Gastrocnemius medialis (tissue), 4 donors: ENCODE results near the gene AHCTF1. TPM values are rescaled to one million over a fixed set of nuclear protein-coding genes. Genes with fewer than 3 reads are reported as not detected.

Experiments used
- ATAC-seq, 2 donors: fragments of 150-250 bp; one replicate each; pipeline ENCODE4 v1.9.1; 2016
- DNase-seq, 2 donors: peaks; one replicate each; pipeline ENCODE4 v3.0.0-alpha.2; 2019
- H3K27ac ChIP-seq, 4 donors: fragments of 200-600 bp; sonication (generic); 1 replicate in 1 of 4; 2 replicates in 3 of 4; pipeline ENCODE4 v1.5.1; 2016 to 2018; ENCODE audit warnings: mild to moderate bottlenecking in 2 of 4, moderate library complexity in 1 of 4
- H3K27me3 ChIP-seq, 3 donors: fragments of 200-600 bp; sonication (generic) in 2 of 3; 1 replicate in 1 of 3; 2 replicates in 2 of 3; pipeline versions ENCODE4 v1.5.1 to v1.6.0; 2016 to 2019; ENCODE audit warnings: mild to moderate bottlenecking in 1 of 3, moderate library complexity in 1 of 3
- H3K36me3 ChIP-seq, 2 donors: fragments of 200-600 bp; sonication (generic) in 1 of 2; one replicate each; pipeline ENCODE4 v1.5.1; 2017 to 2018
- H3K4me1 ChIP-seq, 2 donors: fragments of 200-600 bp; sonication (generic) in 1 of 2; one replicate each; pipeline ENCODE4 v1.5.1; 2016 to 2017; ENCODE audit warnings: mild to moderate bottlenecking in 2 of 2
- H3K4me3 ChIP-seq, 4 donors: fragments of 200-600 bp; sonication (generic) in 3 of 4; 1 replicate in 1 of 4; 2 replicates in 3 of 4; pipeline ENCODE4 v1.5.1; 2016 to 2019; ENCODE audit warnings: mild to moderate bottlenecking in 2 of 4
- H3K9me3 ChIP-seq, 3 donors: fragments of 200-600 bp; sonication (generic) in 2 of 3; 1 replicate in 1 of 3; 2 replicates in 2 of 3; pipeline ENCODE4 v1.5.1; 2016 to 2019
- POLR2A ChIP-seq, 2 donors: fragments of 450-650 bp; IDR thresholded peaks; one replicate each; pipeline ENCODE4 v1.6.1; 2017; ENCODE audit warnings: antibody characterized with exemption in 2 of 2, mild to moderate bottlenecking in 2 of 2, moderate library complexity in 2 of 2
- in situ Hi-C, 4 donors: fragments of 200-750 bp; cut with MboI; loops; one replicate each; pipeline versions ENCODE4 v1.15.0 to v1.8.0; 2017; ENCODE audit warnings: low sequenced_read_pairs in 4 of 4
- intact Hi-C: fragments of 100-400 bp; cut with DNase I; formaldehyde crosslinking; loops from one replicate; pipeline ENCODE4 v1.15.1; 2023; ENCODE audit warnings: low total_unique reads
- total RNA-seq, 4 donors: library from RNA; depleted of rRNA; stranded (reverse); fragments of >200 nt; gene quantifications; one replicate each; pipeline versions ENCODE4 v1.1.0 to v1.2.3, GENCODE V29; 2016
- TF ChIP-seq, protein P1 (sequence below), 5 experiments: fragments of 450-650 bp in 3 of 5; fragments of 200-600 bp in 2 of 5; sonication (generic) in 2 of 5; IDR thresholded peaks in 4 of 5; conservative IDR thresholded peaks in 1 of 5; 1 replicate in 4 of 5; 2 replicates in 1 of 5; pipeline ENCODE4 v1.5.1; 2016 to 2019; ENCODE audit warnings: antibody characterized with exemption in 5 of 5, mild to moderate bottlenecking in 3 of 5, moderate library complexity in 3 of 5

The AHCTF1 gene
- total RNA-seq, 4 donors from 2014 or later = 21.7 to 28.5 (median 24.7) TPM

DNA sequence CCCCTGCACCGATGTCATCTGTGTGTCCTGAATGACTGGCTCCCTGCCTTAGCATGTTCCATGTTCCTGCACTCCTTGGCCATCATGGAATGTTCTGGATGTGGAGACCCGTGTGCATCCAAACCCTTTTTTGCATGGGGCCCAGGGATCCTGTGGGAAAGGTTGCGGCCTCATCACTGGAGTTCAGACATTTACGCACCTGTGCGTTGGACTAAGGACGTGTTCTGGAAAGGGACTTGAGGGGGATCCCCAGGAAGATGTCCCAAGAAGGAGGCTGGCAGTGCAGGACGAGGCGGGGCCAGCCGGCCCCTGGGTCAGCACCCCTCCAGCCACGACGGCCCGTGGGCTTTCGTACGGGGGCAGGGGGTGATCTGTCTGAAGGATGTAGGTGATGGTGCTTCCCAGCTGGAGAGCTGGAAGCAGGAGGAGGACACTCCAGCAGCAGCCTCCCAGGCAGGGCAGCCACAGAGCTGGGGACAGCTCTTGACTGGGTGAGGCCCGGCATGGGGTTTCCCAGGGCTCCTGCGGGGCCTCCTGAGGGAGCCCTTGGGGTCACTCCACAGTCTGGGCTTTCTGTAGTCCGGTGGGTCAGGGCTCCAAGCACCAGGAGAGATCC lies 140.3 kb downstream of the AHCTF1 start:
- DNase-seq (no peak), ATAC-seq (no peak)
- Histone ChIP-seq H3K4me3 (no peak overlapping the region), H3K4me1 (peaks cover 8 to 10% of the 10 kb centered on the region in 2 donors), H3K9me3 (no peaks in the 10 kb centered on the region), H3K27ac (no peak overlapping the region), H3K27me3 (peaks cover 15 to 22% (median 19%) of the 10 kb centered on the region in 3 donors), H3K36me3 (no peaks in the 10 kb centered on the region)
- in situ Hi-C loops (no loop called here), intact Hi-C loops (no loop called here)
- TF ChIP-seq, protein P1, sequence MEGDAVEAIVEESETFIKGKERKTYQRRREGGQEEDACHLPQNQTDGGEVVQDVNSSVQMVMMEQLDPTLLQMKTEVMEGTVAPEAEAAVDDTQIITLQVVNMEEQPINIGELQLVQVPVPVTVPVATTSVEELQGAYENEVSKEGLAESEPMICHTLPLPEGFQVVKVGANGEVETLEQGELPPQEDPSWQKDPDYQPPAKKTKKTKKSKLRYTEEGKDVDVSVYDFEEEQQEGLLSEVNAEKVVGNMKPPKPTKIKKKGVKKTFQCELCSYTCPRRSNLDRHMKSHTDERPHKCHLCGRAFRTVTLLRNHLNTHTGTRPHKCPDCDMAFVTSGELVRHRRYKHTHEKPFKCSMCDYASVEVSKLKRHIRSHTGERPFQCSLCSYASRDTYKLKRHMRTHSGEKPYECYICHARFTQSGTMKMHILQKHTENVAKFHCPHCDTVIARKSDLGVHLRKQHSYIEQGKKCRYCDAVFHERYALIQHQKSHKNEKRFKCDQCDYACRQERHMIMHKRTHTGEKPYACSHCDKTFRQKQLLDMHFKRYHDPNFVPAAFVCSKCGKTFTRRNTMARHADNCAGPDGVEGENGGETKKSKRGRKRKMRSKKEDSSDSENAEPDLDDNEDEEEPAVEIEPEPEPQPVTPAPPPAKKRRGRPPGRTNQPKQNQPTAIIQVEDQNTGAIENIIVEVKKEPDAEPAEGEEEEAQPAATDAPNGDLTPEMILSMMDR (IDR thresholded peaks at IDR 0.05 in 4 of 5, conservative IDR thresholded peaks at IDR 0.05 in 1 of 5) = no peak
- TF ChIP-seq POLR2A (IDR thresholded peaks at IDR 0.05) = no peak

DNA sequence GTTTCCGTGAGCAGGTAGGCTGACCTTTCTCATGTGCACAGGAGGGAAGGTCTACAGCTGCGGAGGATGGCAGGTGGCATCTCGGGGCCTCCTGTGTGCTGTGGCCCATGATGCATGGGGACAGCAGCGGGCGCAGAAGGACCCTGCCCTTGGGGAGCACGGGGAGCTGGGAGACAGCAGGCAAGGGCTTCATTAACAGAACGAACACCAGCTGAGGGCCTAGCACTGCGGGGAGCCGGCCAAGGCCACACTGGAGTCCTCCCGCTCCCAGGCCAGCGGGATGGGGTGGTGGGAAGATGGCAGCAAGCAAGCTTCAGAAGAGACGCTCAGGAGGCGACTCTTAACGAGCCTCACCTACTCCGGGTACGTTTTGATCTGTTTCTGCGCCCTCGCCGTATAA lies 140.9 kb downstream of the AHCTF1 start:
- no peaks in the 10 kb centered on the region for H3K36me3 ChIP-seq
- ATAC-seq = no peak
- TF ChIP-seq, protein P1 (IDR thresholded peaks at IDR 0.05 in 4 of 5, conservative IDR thresholded peaks at IDR 0.05 in 1 of 5) = no peak
- TF ChIP-seq POLR2A (IDR thresholded peaks at IDR 0.05) = no peak
- no peak overlapping the region for H3K27ac ChIP-seq
- peaks cover 15 to 22% (median 19%) of the 10 kb centered on the region in 3 donors for H3K27me3 ChIP-seq
- in situ Hi-C loops (no loop called here), intact Hi-C loops (no loop called here)
- H3K4me1 ChIP-seq = peaks cover 8 to 10% of the 10 kb centered on the region in 2 donors
- no peaks in the 10 kb centered on the region for H3K9me3 ChIP-seq
- DNase-seq = no peak
- H3K4me3 ChIP-seq = no peak overlapping the region

DNA sequence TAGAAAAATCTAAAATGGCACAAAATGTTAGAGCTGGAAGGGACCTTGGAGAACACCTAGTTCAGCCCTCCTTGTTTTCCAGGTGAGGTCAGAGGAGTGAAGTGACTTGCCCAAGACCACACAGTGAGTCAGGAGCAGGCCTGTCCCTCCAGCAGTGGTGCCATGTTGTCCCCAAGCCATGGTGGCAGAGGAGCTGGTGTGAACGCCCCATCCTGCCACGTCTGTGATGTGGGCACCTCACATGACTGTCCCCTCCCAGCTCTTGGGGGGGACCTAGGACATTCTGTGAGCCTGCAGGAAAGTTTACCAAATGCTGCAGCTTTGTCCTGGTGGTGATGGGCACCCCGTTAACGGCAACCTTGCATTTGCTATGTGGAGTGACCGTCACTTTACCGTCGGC lies 141.4 kb downstream of the AHCTF1 start:
- Histone ChIP-seq H3K27ac (no peak overlapping the region), H3K9me3 (no peaks in the 10 kb centered on the region), H3K36me3 (no peaks in the 10 kb centered on the region), H3K4me3 (no peak overlapping the region), H3K27me3 (peaks cover 15 to 22% (median 19%) of the 10 kb centered on the region in 3 donors), H3K4me1 (peaks cover 8 to 10% of the 10 kb centered on the region in 2 donors)
- in situ Hi-C loops (no loop called here), intact Hi-C loops (no loop called here)
- DNase-seq (no peak), ATAC-seq (no peak)
- TF ChIP-seq POLR2A (IDR thresholded peaks at IDR 0.05) = no peak
- TF ChIP-seq, protein P1 (IDR thresholded peaks at IDR 0.05 in 4 of 5, conservative IDR thresholded peaks at IDR 0.05 in 1 of 5) = no peak

- peaks cover 15 to 22% (median 19%) of the 10 kb centered on the region in 3 donors for H3K27me3 ChIP-seq
- H3K4me1 ChIP-seq = peaks cover 8 to 13% of the 10 kb centered on the region in 2 donors
- no peak overlapping the region for H3K4me3 ChIP-seq
Measured at GRCh38 chr1:246789454-246790339, 142.1 kb downstream of the AHCTF1 start.

More at GRCh38 chr1:246789454-246790339, 142.1 kb downstream of the AHCTF1 start:
- Histone ChIP-seq H3K36me3 (no peaks in the 10 kb centered on the region), H3K9me3 (no peaks in the 10 kb centered on the region), H3K27ac (no peak overlapping the region)
- intact Hi-C loops (no loop called here), in situ Hi-C loops (no loop called here)
- ATAC-seq (no peak), DNase-seq (no peak)
- TF ChIP-seq, protein P1 (IDR thresholded peaks at IDR 0.05 in 4 of 5, conservative IDR thresholded peaks at IDR 0.05 in 1 of 5) = no peak
- no peak for TF ChIP-seq POLR2A (IDR thresholded peaks at IDR 0.05)

Other genes starting within 250 kb of the AHCTF1 start
- gene SCCPDH, start 207.5 kb downstream of the AHCTF1 start, total RNA-seq = 10 to 100 TPM; 28.3 to 43.0 (median 35.1) TPM
- not detected for gene ZNF695, start 76.1 kb upstream of the AHCTF1 start, total RNA-seq
- gene ZNF670, start 146.9 kb upstream of the AHCTF1 start, total RNA-seq = 1 to 10 TPM in 1 of 4 donors, under 1 TPM in 3; 0.49 to 1.3 (median 0.52) TPM
- 1 to 10 TPM; 1.3 to 7.3 (median 2.7) TPM for gene ZNF669, start 172.4 kb upstream of the AHCTF1 start, total RNA-seq
- 10 to 100 TPM in 1 of 4 donors, 1 to 10 TPM in 3; 5.4 to 10.3 (median 7.1) TPM for gene ZNF124, start 240.1 kb upstream of the AHCTF1 start, total RNA-seq